ENCODE data around the gene SCARB2. TPM values are rescaled to one million over a fixed set of nuclear protein-coding genes. Genes with fewer than 3 reads are reported as not detected.

SCARB2 gene
- total RNA-seq, 1 experiment from 2014 or later = 51.3 TPM

DNA sequence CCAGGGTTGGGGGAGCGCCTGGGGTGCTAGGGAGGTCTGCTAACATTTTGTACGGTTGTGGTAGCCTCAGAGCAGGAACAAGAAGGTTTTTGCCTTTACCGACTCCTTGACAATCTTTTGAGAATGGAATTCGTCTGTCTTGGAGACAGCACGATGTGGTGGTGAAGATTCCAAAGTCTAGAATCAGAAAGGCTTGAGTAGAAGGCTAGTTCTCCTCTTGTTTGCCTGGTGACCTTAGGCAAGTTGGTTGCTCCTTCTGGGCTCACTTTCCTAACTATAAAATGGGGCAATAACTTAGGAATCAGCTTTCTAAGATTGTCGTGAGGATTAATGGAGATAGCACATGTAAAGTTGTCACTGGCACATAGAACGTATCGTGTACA, 38.6 kb upstream of the SCARB2 start:
- Histone ChIP-seq H3K27ac (ENCODE audit: low read depth, low read length) (no peak overlapping the region; the same call in 1 of the 2 replicates), H3K9me3 (ENCODE audit: control insufficient read depth in 1 of 2, insufficient read depth in 1 of 2, low read depth in 1 of 2, low read length in 2 of 2) (no peaks in the 10 kb centered on the region), H3K9ac (ENCODE audit: low read length) (no peak overlapping the region), H3K79me2 (ENCODE audit: insufficient read depth, low read length) (no peaks in the 10 kb centered on the region), H3K9me2 (ENCODE audit: insufficient read depth) (no peaks in the 10 kb centered on the region), H3K4me1 (ENCODE audit: control insufficient read depth in 1 of 2, insufficient read depth in 2 of 2, low read length in 2 of 2) (peaks cover 5 to 7% of the 10 kb centered on the region in 2 experiments; a peak in 3 of 4 replicates), H3K27me3 (ENCODE audit: insufficient read depth, low read length) (no peaks in the 10 kb centered on the region), H2AFZ (ENCODE audit: low read depth, low read length, poor library complexity, severe bottlenecking) (no peak overlapping the region), H3K4me3 (replicated peaks in 1 of 2; ENCODE audit: low read depth in 1 of 2, low read length in 2 of 2) (peak overlapping the region in 1 of 2 experiments; percentile 52; a peak in 1 of 4 replicates), H3K36me3 (ENCODE audit: control insufficient read depth in 1 of 2, insufficient read depth in 2 of 2, low read length in 2 of 2) (no peaks in the 10 kb centered on the region), H4K20me1 (ENCODE audit: insufficient read depth) (no peaks in the 10 kb centered on the region), H3K4me2 (ENCODE audit: low read length) (peak overlapping the region; percentile 71; the same call in 1 of the 2 replicates)
- ChIA-PET POLR2A (no interaction called here), CTCF (no interaction called here), RAD21 (ENCODE audit: low non-redundant PET in 1 of 2, low total read pairs in 2 of 2, uncharacterized antibody in 2 of 2, unreplicated experiment in 2 of 2) (no interaction called here)
- DNase-seq (ENCODE audit: low read depth, low spot score) (no peak), ATAC-seq (no peak)
- TF ChIP-seq EGR1 (IDR thresholded peaks at IDR 0.05; ENCODE audit: low read depth) (no peak), SIN3A (IDR thresholded peaks at IDR 0.05; ENCODE audit: low read depth) (no peak), ELF1 (IDR thresholded peaks at IDR 0.05; ENCODE audit: borderline replicate concordance, low read depth) (no peak), ZNF274 (IDR thresholded peaks at IDR 0.05; ENCODE audit: low read depth, low read length) (no peak), JUND (IDR thresholded peaks at IDR 0.05) (no peak), EZH2phosphoT487 (IDR thresholded peaks at IDR 0.05; ENCODE audit: borderline replicate concordance) (no peak), RAD21 (IDR thresholded peaks at IDR 0.05; ENCODE audit: low read depth) (no peak), MAX (IDR thresholded peaks at IDR 0.05) (no peak), TCF7L2 (IDR thresholded peaks at IDR 0.05; ENCODE audit: borderline replicate concordance, extremely low read depth, insufficient read depth, insufficient read length) (no peak), POLR2A (IDR thresholded peaks at IDR 0.05; ENCODE audit: borderline replicate concordance, extremely low read depth, insufficient read depth, insufficient read length) (no peak), POLR2AphosphoS5 (IDR thresholded peaks at IDR 0.05; ENCODE audit: low read depth, low read length) (no peak), ZFX (IDR thresholded peaks at IDR 0.05) (no peak), EZH2 (IDR thresholded peaks at IDR 0.05) (no peak), SP1 (IDR thresholded peaks at IDR 0.05; ENCODE audit: low read depth) (no peak), ZBTB33 (IDR thresholded peaks at IDR 0.05; ENCODE audit: extremely low read depth, insufficient replicate concordance, low read length) (no peak), CEBPB (IDR thresholded peaks at IDR 0.05; ENCODE audit: low read depth) (no peak), CBX3 (IDR thresholded peaks at IDR 0.05; ENCODE audit: low read depth) (no peak)
- TF ChIP-seq, protein P1, sequence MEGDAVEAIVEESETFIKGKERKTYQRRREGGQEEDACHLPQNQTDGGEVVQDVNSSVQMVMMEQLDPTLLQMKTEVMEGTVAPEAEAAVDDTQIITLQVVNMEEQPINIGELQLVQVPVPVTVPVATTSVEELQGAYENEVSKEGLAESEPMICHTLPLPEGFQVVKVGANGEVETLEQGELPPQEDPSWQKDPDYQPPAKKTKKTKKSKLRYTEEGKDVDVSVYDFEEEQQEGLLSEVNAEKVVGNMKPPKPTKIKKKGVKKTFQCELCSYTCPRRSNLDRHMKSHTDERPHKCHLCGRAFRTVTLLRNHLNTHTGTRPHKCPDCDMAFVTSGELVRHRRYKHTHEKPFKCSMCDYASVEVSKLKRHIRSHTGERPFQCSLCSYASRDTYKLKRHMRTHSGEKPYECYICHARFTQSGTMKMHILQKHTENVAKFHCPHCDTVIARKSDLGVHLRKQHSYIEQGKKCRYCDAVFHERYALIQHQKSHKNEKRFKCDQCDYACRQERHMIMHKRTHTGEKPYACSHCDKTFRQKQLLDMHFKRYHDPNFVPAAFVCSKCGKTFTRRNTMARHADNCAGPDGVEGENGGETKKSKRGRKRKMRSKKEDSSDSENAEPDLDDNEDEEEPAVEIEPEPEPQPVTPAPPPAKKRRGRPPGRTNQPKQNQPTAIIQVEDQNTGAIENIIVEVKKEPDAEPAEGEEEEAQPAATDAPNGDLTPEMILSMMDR (IDR thresholded peaks at IDR 0.05 in 2 of 3, conservative IDR thresholded peaks at IDR 0.05 in 1 of 3; ENCODE audit: borderline replicate concordance in 1 of 3, insufficient read depth in 1 of 3, low read depth in 2 of 3, low read length in 2 of 3) = no peak
- intact Hi-C loops (cut with micrococcal nuclease) = no loop called here
- BruUV-seq (replicated peaks) = TSS peak; percentile 55

Measured in HCT116 (cell line).